Spleen (tissue), 11 donors: ENCODE results near the gene SRRM2. TPM values are rescaled to one million over a fixed set of nuclear protein-coding genes. Genes with fewer than 3 reads are reported as not detected.

ENCODE experiments used
- DNase-seq: peaks from one replicate; pipeline ENCODE4 v3.0.0-alpha.2; 2020
- H3K27ac ChIP-seq, 8 donors: fragments of 200-600 bp; sonication (generic) in 7 of 8; 1 replicate in 4 of 8; 2 replicates in 4 of 8; pipeline versions ENCODE4 v1.5.0 to v1.8.0; 2016 to 2021; ENCODE audit warnings: inconsistent platforms in 4 of 8, mild to moderate bottlenecking in 4 of 8, moderate library complexity in 1 of 8
- H3K27me3 ChIP-seq, 7 donors: fragments of 200-600 bp; sonication (generic) in 6 of 7; replicated peaks in 1 of 7; 1 replicate in 4 of 7; 2 replicates in 3 of 7; pipeline versions ENCODE4 v1.5.0 to v1.8.0; 2016 to 2021; ENCODE audit warnings: inconsistent platforms in 3 of 7, mild to moderate bottlenecking in 1 of 7
- H3K36me3 ChIP-seq, 6 donors: fragments of 200-600 bp; sonication (generic) in 5 of 6; 1 replicate in 4 of 6; 2 replicates in 2 of 6; pipeline versions ENCODE4 v1.5.0 to v1.8.0; 2016 to 2021; ENCODE audit warnings: inconsistent platforms in 2 of 6
- H3K4me1 ChIP-seq, 6 donors: fragments of 200-600 bp; sonication (generic) in 5 of 6; 1 replicate in 3 of 6; 2 replicates in 3 of 6; pipeline versions ENCODE4 v1.5.0 to v1.8.0; 2016 to 2021; ENCODE audit warnings: inconsistent platforms in 3 of 6
- H3K4me3 ChIP-seq, 8 donors: fragments of 200-600 bp; sonication (generic) in 7 of 8; 1 replicate in 4 of 8; 2 replicates in 4 of 8; pipeline versions ENCODE4 v1.5.0 to v1.8.0; 2016 to 2021; ENCODE audit warnings: inconsistent platforms in 4 of 8, mild to moderate bottlenecking in 4 of 8, moderate library complexity in 2 of 8
- H3K9me3 ChIP-seq, 8 donors: fragments of 200-600 bp; sonication (generic) in 7 of 8; 1 replicate in 4 of 8; 2 replicates in 4 of 8; pipeline versions ENCODE4 v1.5.0 to v1.8.0; 2016 to 2021; ENCODE audit warnings: inconsistent platforms in 4 of 8
- CTCF ChIP-seq, 11 experiments: fragments of 200-600 bp in 7 of 11; fragments of 450-650 bp in 4 of 11; sonication (generic) in 4 of 11; IDR thresholded peaks in 8 of 11; conservative IDR thresholded peaks in 3 of 11; 1 replicate in 7 of 11; 2 replicates in 4 of 11; pipeline versions ENCODE4 v1.4.0 to v1.8.0; 2016 to 2021; ENCODE audit warnings: antibody characterized with exemption in 11 of 11, inconsistent platforms in 4 of 11, mild to moderate bottlenecking in 1 of 11
- POLR2A ChIP-seq, 3 donors: fragments of 450-650 bp; IDR thresholded peaks; one replicate each; pipeline ENCODE4 v1.5.1; 2017; ENCODE audit warnings: antibody characterized with exemption in 3 of 3, mild to moderate bottlenecking in 1 of 3
- POLR2AphosphoS5 ChIP-seq, 3 donors: sonication (generic); formaldehyde crosslinking; IDR thresholded peaks; one replicate each; pipeline ENCODE4 v1.5.1; 2017; ENCODE audit warnings: antibody characterized with exemption in 3 of 3
- WGBS, 5 donors: extraction: QIAGEN DNeasy Blood & Tissue Kit in 3 of 5; methylation state at CpG; one replicate each; pipeline versions ENCODE4 v1.1.5 to v1.1.7; 2013 to 2018; 5-methylcytosine and 5-hydroxymethylcytosine counted together
- intact Hi-C: fragments of 100-400 bp; cut with DNase I; formaldehyde crosslinking; loops from one replicate; pipeline ENCODE4 v1.15.0; 2023; ENCODE audit warnings: low total_unique reads
- polyA plus RNA-seq, 3 donors: library from polyadenylated mRNA; stranded (reverse); fragments of 200-250 nt; gene quantifications; one replicate each; pipeline ENCODE4 v1.2.1, GENCODE V29; 2013
- total RNA-seq, 7 donors: library from RNA; depleted of rRNA in 3 of 7; stranded (reverse); fragments of >200 nt in 3 of 7; fragmentation: NEBNext Ultra II Directional in 4 of 7; extraction: Animal tissue kit (Norgen Biotek cat#: 25700) in 4 of 7; gene quantifications; one replicate each; pipeline versions ENCODE4 v1.1.0 to v1.2.1, GENCODE V29; 2016 to 2021
- donor health status: healthy with polysubstance abuse.
- donor health status: DM: no; HTN: no; CAD: no; lungs with moderate emphysema.
- donor health status: DM: no; HTN: no; CAD: no.
- donor health status: Bipolar disorder and iron deficiency.
- donor health status: healthy.
- donor health status: DM: no; HTN: no; CAD: no.
- donor health status: DM: yes; HTN: yes; CAD: no.

The SRRM2 gene
- total and polyA plus RNA-seq, 10 donors, result 239 to 1,169 (median 839) TPM

DNA sequence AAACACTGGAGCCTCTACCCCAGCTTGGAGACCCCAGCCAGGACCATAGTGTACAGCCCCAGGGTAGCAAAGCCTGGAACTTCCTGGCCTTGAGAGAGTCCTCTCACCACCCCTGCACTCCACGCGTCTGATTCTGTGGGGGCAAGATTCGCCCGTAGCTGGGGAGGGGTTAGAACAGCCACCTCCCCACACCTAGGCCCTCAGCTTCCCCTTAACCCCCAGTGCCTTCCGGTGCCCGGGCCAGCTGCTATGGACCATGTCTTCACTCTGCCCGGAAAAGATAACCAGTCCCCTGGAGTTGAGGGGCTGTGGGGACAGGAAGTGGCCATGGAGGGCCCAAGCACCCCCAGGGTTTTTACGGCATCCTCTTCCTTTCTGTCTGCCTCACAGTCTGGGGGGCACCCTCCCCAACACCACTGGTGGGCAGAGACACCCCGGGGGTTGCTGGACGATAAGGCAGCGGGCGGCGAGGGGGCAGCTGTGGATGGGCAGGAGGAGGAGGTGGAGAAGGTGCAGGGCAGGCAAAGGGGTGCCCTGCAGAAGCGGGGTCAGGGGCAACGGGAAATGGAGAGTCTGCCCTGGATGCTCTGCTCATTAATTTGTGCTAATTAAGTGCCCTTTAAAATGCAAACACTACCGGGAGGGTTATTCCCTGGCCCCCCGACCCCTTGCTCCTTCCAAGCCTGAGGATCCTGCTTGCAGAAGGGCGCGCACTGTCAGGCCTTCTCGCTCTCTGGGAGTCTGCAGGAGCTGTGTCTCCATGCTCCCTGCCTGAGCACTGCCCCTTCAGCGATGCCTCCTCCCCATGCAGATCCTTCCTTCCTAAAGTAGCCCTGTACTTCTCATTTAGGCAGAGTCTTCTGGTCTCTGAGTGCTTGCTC lies 34.8 kb upstream of the SRRM2 start:
- H3K9me3 ChIP-seq, result no peaks in the 10 kb centered on the region
- intact Hi-C loops, result no loop called here
- DNase-seq, result peak; percentile 74
- no peaks in the 10 kb centered on the region for H3K36me3 ChIP-seq
- H3K27me3 ChIP-seq, result peaks cover 0 to 23% (median 0%) of the 10 kb centered on the region in 7 donors
- no peak overlapping the region for H3K4me3 ChIP-seq
- H3K4me1 ChIP-seq, result peaks cover 8 to 48% (median 26%) of the 10 kb centered on the region in 6 donors
- 51 to 61% (median 55%) methylated on average over 21 of the region's 21 CpGs for WGBS, 5 donors
- no peak overlapping the region for H3K27ac ChIP-seq
- TF ChIP-seq POLR2A (IDR thresholded peaks at IDR 0.05) (no peak), CTCF (IDR thresholded peaks at IDR 0.05 in 8 of 11, conservative IDR thresholded peaks at IDR 0.05 in 3 of 11) (no peak), POLR2AphosphoS5 (IDR thresholded peaks at IDR 0.05) (no peak)

DNA sequence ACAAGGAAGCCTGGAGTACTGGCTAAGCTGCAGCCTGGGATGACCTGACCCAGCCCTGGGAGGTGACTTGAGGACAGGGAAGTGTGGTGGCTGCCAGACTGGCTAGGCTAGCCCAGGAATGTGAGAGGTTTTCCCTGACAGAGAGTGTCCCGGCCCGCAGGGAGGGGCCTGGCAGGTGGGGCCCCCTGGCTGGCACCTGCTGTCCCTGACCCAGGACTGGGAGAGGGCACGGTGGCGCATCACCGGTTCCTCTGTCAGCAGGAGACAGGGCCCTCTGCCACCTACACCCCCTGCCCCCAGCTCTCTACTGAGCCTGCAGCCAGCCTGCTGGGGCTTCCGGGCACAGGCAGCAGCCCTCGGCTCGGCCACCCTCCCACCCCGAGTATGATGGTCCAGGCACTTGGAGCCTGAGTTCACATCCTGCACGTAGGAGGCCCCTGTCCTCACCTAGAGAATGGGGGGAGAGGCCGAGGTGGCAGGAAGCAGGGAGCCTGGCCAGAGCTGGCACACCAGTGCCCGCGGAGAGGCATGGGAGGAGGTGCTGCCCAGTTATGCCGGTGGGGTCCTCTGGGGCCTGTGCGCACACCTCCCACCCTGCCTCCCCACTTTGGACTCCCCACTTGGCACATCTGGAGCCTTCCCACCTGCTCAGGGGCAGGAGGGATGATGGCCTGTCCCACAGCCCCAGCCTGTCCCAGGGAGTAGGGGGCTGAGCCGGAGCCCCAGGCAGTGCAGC lies 32.9 kb upstream of the SRRM2 start:
- Histone ChIP-seq H3K9me3 (no peaks in the 10 kb centered on the region), H3K27ac (no peak overlapping the region), H3K36me3 (no peaks in the 10 kb centered on the region), H3K4me3 (no peak overlapping the region), H3K27me3 (peaks cover 0 to 19% (median 0%) of the 10 kb centered on the region in 7 donors), H3K4me1 (peaks cover 8 to 48% (median 26%) of the 10 kb centered on the region in 6 donors)
- DNase-seq, result peak; percentile 70
- intact Hi-C loops, result no loop called here
- WGBS, 5 donors, result 73 to 85% (median 84%) methylated on average over 10 to 16 of the region's 16 CpGs
- TF ChIP-seq POLR2AphosphoS5 (IDR thresholded peaks at IDR 0.05) (no peak), CTCF (IDR thresholded peaks at IDR 0.05 in 8 of 11, conservative IDR thresholded peaks at IDR 0.05 in 3 of 11) (no peak), POLR2A (IDR thresholded peaks at IDR 0.05) (no peak)

- 76 to 89% (median 87%) methylated on average over 17 to 26 of the region's 26 CpGs for WGBS, 5 donors
- Histone ChIP-seq H3K36me3 (no peaks in the 10 kb centered on the region), H3K27ac (peak within 1 kb of the TSS; percentile 80 to 94 (median 88)), H3K9me3 (no peaks in the 10 kb centered on the region), H3K27me3 (peaks cover 0 to 19% (median 5%) of the 10 kb centered on the region in 7 donors), H3K4me3 (peak within 1 kb of the TSS; percentile 60 to 81 (median 62)), H3K4me1 (peaks cover 8 to 47% (median 26%) of the 10 kb centered on the region in 6 donors)
- DNase-seq, result peak; percentile 80
- TF ChIP-seq POLR2AphosphoS5 (IDR thresholded peaks at IDR 0.05) (no peak), CTCF (IDR thresholded peaks at IDR 0.05 in 8 of 11, conservative IDR thresholded peaks at IDR 0.05 in 3 of 11) (no peak)
- intact Hi-C loops, result no loop called here
Observed at GRCh38 chr16:2720064-2720457, 32.4 kb upstream of the SRRM2 start, which contains the start of gene PRSS27. Gene PRSS27 (minus strand): TSS chr16:2720224. CDS start chr16:2720160, 64 bp downstream.
